PC-3 (cell line): ENCODE measurements around the gene ST3GAL5.
A peak's percentile ranks its signal among the peaks of the same experiment; 100 is the strongest.

Source experiments
- EZH2 ChIP-seq: fragments of 300-600 bp; sonication (generic); IDR thresholded peaks from one replicate; pipeline ENCODE4 v1.6.1; 2017; ENCODE audit warnings: antibody characterized with exemption, mild to moderate bottlenecking, low read length; ENCODE audit not compliant: unreplicated experiment
- EZH2phosphoT487 ChIP-seq: fragments of 300-600 bp; sonication (generic); IDR thresholded peaks from 2 replicates; pipeline ENCODE4 v1.6.1; 2018; ENCODE audit warnings: mild to moderate bottlenecking, antibody characterized with exemption, low read length, borderline replicate concordance
- TF ChIP-seq, protein P1 (sequence below): fragments of 300-600 bp; sonication (generic); conservative IDR thresholded peaks from 2 replicates; pipeline ENCODE4 v1.5.1; 2017; ENCODE audit warnings: antibody characterized with exemption, low read depth, mild to moderate bottlenecking, low read length

DNA sequence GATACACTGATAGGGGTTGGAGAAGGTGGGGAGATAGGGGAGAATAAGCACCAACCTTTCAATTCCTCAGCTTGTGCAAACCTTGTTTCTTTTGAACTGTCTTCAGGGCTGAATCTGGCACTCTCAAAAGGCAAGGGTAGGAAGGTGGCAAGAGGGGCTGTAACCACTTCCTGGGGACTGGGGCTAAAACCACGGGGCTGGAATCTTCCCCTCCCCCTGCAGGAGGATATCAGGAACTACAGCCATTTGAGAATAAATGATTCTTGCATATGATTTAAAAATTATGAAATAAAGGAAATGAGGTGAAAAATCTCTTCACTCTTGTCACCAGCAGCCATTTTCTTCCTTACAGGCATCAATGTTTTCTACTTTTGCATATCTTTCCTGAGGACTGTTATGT lies 84.2 kb downstream of the ST3GAL5 start:
- TF ChIP-seq, protein P1, sequence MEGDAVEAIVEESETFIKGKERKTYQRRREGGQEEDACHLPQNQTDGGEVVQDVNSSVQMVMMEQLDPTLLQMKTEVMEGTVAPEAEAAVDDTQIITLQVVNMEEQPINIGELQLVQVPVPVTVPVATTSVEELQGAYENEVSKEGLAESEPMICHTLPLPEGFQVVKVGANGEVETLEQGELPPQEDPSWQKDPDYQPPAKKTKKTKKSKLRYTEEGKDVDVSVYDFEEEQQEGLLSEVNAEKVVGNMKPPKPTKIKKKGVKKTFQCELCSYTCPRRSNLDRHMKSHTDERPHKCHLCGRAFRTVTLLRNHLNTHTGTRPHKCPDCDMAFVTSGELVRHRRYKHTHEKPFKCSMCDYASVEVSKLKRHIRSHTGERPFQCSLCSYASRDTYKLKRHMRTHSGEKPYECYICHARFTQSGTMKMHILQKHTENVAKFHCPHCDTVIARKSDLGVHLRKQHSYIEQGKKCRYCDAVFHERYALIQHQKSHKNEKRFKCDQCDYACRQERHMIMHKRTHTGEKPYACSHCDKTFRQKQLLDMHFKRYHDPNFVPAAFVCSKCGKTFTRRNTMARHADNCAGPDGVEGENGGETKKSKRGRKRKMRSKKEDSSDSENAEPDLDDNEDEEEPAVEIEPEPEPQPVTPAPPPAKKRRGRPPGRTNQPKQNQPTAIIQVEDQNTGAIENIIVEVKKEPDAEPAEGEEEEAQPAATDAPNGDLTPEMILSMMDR = peak; percentile 77
- TF ChIP-seq EZH2phosphoT487 (no peak), EZH2 (no peak)
